Fibroblast of villous mesenchyme (primary cell): ENCODE measurements around the gene ABLIM2. TPM values are rescaled to one million over a fixed set of nuclear protein-coding genes. Genes with fewer than 3 reads are reported as not detected.

ENCODE experiments used
- DNase-seq: peaks from one replicate; pipeline ENCODE4 v3.0.0-alpha.2; 2010; ENCODE audit warnings: low read depth
- H3K4me3 ChIP-seq: 2 replicates; pipeline ENCODE4 v1.5.1; 2011; ENCODE audit warnings: low read depth, mild to moderate bottlenecking, low read length
- CTCF ChIP-seq: IDR thresholded peaks from 2 replicates; pipeline ENCODE4 v1.5.1; 2012; ENCODE audit warnings: low read depth, mild to moderate bottlenecking, low read length; ENCODE audit not compliant: insufficient read depth
- total RNA-seq: library from RNA; depleted of rRNA; stranded (reverse); fragments of >200 nt; gene quantifications from 2 replicates; pipeline ENCODE4 v1.2.3, GENCODE V29; 2012

The ABLIM2 gene
- total RNA-seq, 1 donor, result under 0.01 TPM

GRCh38 chr4:8067274-8067936 is 91.2 kb downstream of the ABLIM2 start:
- no peak overlapping the region for H3K4me3 ChIP-seq
- DNase-seq, result no peak
- no peak for TF ChIP-seq CTCF

- no peak for TF ChIP-seq CTCF
- no peak for DNase-seq
- no peak overlapping the region for H3K4me3 ChIP-seq
Measured at GRCh38 chr4:8066336-8066931, 92.2 kb downstream of the ABLIM2 start.

- TF ChIP-seq CTCF, result no peak
- DNase-seq, result no peak
Measured at GRCh38 chr4:8063974-8064563, 94.5 kb downstream of the ABLIM2 start.

GRCh38 chr4:8061573-8061972 is 97.0 kb downstream of the ABLIM2 start:
- no peak for TF ChIP-seq CTCF
- H3K4me3 ChIP-seq, result no peak overlapping the region
- no peak for DNase-seq

More at GRCh38 chr4:8063974-8064563, 94.5 kb downstream of the ABLIM2 start:
- H3K4me3 ChIP-seq, result no peak overlapping the region

- no peak for DNase-seq
- no peak for TF ChIP-seq CTCF
- no peak overlapping the region for H3K4me3 ChIP-seq
Measured at GRCh38 chr4:8061145-8061544, 97.5 kb downstream of the ABLIM2 start.

GRCh38 chr4:8060632-8061031 is 98.0 kb downstream of the ABLIM2 start:
- H3K4me3 ChIP-seq, result no peak overlapping the region
- DNase-seq, result no peak
- no peak for TF ChIP-seq CTCF
